HepG2 (cell line): ENCODE data around the gene TRIM3. TPM values are rescaled to one million over a fixed set of nuclear protein-coding genes. Genes with fewer than 3 reads are reported as not detected.

Experiments used
- BATF2 ChIP-seq: sonication (generic); formaldehyde crosslinking; IDR thresholded peaks from 2 replicates; pipeline ENCODE4 v1.8.0; 2022; ENCODE audit warnings: mild to moderate bottlenecking, missing genetic modification reagents, moderate library complexity
- CEBPZ ChIP-seq: IDR thresholded peaks from 2 replicates; pipeline ENCODE4 v1.6.1; 2012; ENCODE audit warnings: low read length, improper control_type of control experiment
- CENPX ChIP-seq: sonication (generic); formaldehyde crosslinking; IDR thresholded peaks from 2 replicates; pipeline ENCODE4 v1.9.0; 2021; ENCODE audit warnings: mild to moderate bottlenecking, missing genetic modification reagents, moderate library complexity
- HIVEP1 ChIP-seq: sonication (generic); formaldehyde crosslinking; IDR thresholded peaks from 2 replicates; pipeline ENCODE4 v1.4.0; 2020; ENCODE audit warnings: mild to moderate bottlenecking, missing genetic modification reagents
- HNRNPLL ChIP-seq: fragments of 200-400 bp; formaldehyde crosslinking; IDR thresholded peaks from 2 replicates; pipeline ENCODE4 v1.6.1; 2017; ENCODE audit warnings: mild to moderate bottlenecking, low read depth, low read length; ENCODE audit not compliant: poor library complexity, severe bottlenecking
- IKZF5 ChIP-seq: IDR thresholded peaks from 2 replicates; pipeline ENCODE4 v1.6.1; 2018; ENCODE audit warnings: missing genetic modification reagents, mild to moderate bottlenecking, missing compliant biosample characterization
- KLF16 ChIP-seq, 2 experiments: sonication (generic) in 1 of 2; formaldehyde crosslinking in 1 of 2; IDR thresholded peaks; 2 replicates each; pipeline versions ENCODE4 v1.6.1 to v1.8.0; 2016 to 2023; ENCODE audit warnings: missing genetic modification reagents in 2 of 2, missing compliant biosample characterization in 1 of 2
- MXD3 ChIP-seq: IDR thresholded peaks from 2 replicates; pipeline ENCODE4 v1.6.1; 2016; ENCODE audit warnings: mild to moderate bottlenecking, missing biosample characterization, missing genetic modification reagents
- NFKB2 ChIP-seq: sonication (generic); formaldehyde crosslinking; IDR thresholded peaks from 2 replicates; pipeline ENCODE4 v1.4.0; 2020; ENCODE audit warnings: missing genetic modification reagents, borderline replicate concordance
- SNAPC5 ChIP-seq: sonication (generic); formaldehyde crosslinking; IDR thresholded peaks from 2 replicates; pipeline ENCODE4 v1.8.1; 2023; ENCODE audit warnings: mild to moderate bottlenecking, missing genetic modification reagents, borderline replicate concordance
- SOX13 ChIP-seq, 3 experiments: fragments of 450-650 bp in 1 of 3; sonication (generic) in 1 of 3; formaldehyde crosslinking in 1 of 3; IDR thresholded peaks in 2 of 3; conservative IDR thresholded peaks in 1 of 3; 2 replicates each; pipeline versions ENCODE4 v1.5.0 to v1.6.1; 2016 to 2020; ENCODE audit warnings: antibody characterized with exemption in 1 of 3, mild to moderate bottlenecking in 1 of 3, missing compliant biosample characterization in 1 of 3, missing genetic modification reagents in 1 of 3, moderate library complexity in 1 of 3
- TBL1XR1 ChIP-seq: fragments of 150-350 bp; IDR thresholded peaks from 2 replicates; pipeline ENCODE4 v1.6.1; 2014; ENCODE audit warnings: borderline replicate concordance, low read length; ENCODE audit not compliant: partially characterized antibody
- WIZ ChIP-seq: sonication (generic); formaldehyde crosslinking; IDR thresholded peaks from 2 replicates; pipeline ENCODE4 v1.5.1; 2020; ENCODE audit warnings: mild to moderate bottlenecking, missing genetic modification reagents
- ZBTB25 ChIP-seq: IDR thresholded peaks from 2 replicates; pipeline ENCODE4 v1.6.1; 2018; ENCODE audit warnings: missing genetic modification reagents
- ZMAT5 ChIP-seq: sonication (generic); formaldehyde crosslinking; IDR thresholded peaks from 2 replicates; pipeline ENCODE4 v1.5.0; 2020; ENCODE audit warnings: mild to moderate bottlenecking, low read depth, missing genetic modification reagents, borderline replicate concordance
- ZNF121 ChIP-seq: sonication (generic); formaldehyde crosslinking; IDR thresholded peaks from 2 replicates; pipeline ENCODE4 v1.5.0; 2020; ENCODE audit warnings: mild to moderate bottlenecking, missing genetic modification reagents
- ZNF576 ChIP-seq: sonication (generic); formaldehyde crosslinking; IDR thresholded peaks from 2 replicates; pipeline ENCODE4 v1.4.0; 2020; ENCODE audit warnings: mild to moderate bottlenecking, missing genetic modification reagents
- ZNF674 ChIP-seq: sonication (generic); formaldehyde crosslinking; IDR thresholded peaks from 2 replicates; pipeline ENCODE4 v1.5.0; 2020; ENCODE audit warnings: low read depth, mild to moderate bottlenecking, missing genetic modification reagents
- ZNF891 ChIP-seq: sonication (generic); formaldehyde crosslinking; IDR thresholded peaks from 2 replicates; pipeline ENCODE4 v1.5.0; 2020; ENCODE audit warnings: mild to moderate bottlenecking, missing genetic modification reagents
- polyA plus RNA-seq, 8 experiments: library from polyadenylated mRNA; depleted of rRNA in 3 of 8; stranded (reverse) in 7 of 8; unstranded in 1 of 8; fragments of >200 nt; fragmentation: Illumina TruSeq in 4 of 8; extraction: Trizol in 4 of 8; gene quantifications; 2 replicates each; pipeline versions ENCODE4 v1.2.1 to v1.2.3, GENCODE V29; 2011 to 2016; ENCODE audit warnings: low read depth in 4 of 8, missing spikeins in 1 of 8, mixed read lengths in 1 of 8; ENCODE audit not compliant: insufficient read depth in 1 of 8
- total RNA-seq, 5 experiments: library from RNA; depleted of rRNA; stranded (reverse); fragments of >200 nt; fragmentation: Illumina TruSeq; extraction: Trizol; gene quantifications; 2 replicates each; pipeline ENCODE4 v1.2.3, GENCODE V29; 2016; ENCODE audit warnings: low read depth in 1 of 5

The TRIM3 gene
- total and polyA plus RNA-seq, 2 of the 13 experiments (the other 11 are each of a cell fraction or from before 2014, with no cell fraction given), result 3.6 to 6.3 TPM

- TF ChIP-seq ZBTB25 (CRISPR knock-in tag) (peak; percentile 52; the same call in 1 of the 2 replicates), SOX13 (IDR thresholded peaks at IDR 0.05) (no peak), SOX13 (CRISPR knock-in tag; conservative IDR thresholded peaks at IDR 0.05 in 1 of 2, IDR thresholded peaks at IDR 0.05 in 1 of 2) (peak in 1 of 2 experiments; percentile 33; a peak in 2 of 4 replicates), CEBPZ (no peak), ZMAT5 (no peak), WIZ (0 out of 2 replicates have a peak, but pooled peaks have one; percentile 39), MXD3 (no peak; the same call in 1 of the 2 replicates), BATF2 (CRISPR knock-in tag) (0 out of 2 replicates have a peak, but pooled peaks have one; percentile 64), ZNF576 (CRISPR knock-in tag) (no peak), HIVEP1 (peak; percentile 86), KLF16 (CRISPR knock-in tag; IDR thresholded peaks at IDR 0.05) (peak in 1 of 2 experiments; percentile 87; a peak in 1 of 4 replicates), SNAPC5 (CRISPR knock-in tag) (no peak), HNRNPLL (peak; percentile 99), ZNF891 (CRISPR knock-in tag) (no peak), NFKB2 (CRISPR knock-in tag) (no peak; the same call in 1 of the 2 replicates), TBL1XR1 (no peak), ZNF674 (CRISPR knock-in tag) (0 out of 2 replicates have a peak, but pooled peaks have one; percentile 26), CENPX (CRISPR knock-in tag) (no peak), IKZF5 (CRISPR knock-in tag) (peak; percentile 79), ZNF121 (CRISPR knock-in tag) (no peak)
These were observed 7.5 kb upstream of the TRIM3 start, which contains the start of the genes ARFIP2 and TIMM10B (continued) for GRCh38 chr11:6481012-6481923.
